HG02759 (cell line): ENCODE measurements around the gene EVX1.

Experiments
- ATAC-seq: cut with Tn5 transposase; IDR thresholded peaks from one replicate; pipeline ENCODE4 v1.9.1; 2021; ENCODE audit warnings: mild to moderate bottlenecking, moderate library complexity; ENCODE audit not compliant: unreplicated experiment

EVX1 gene

DNA sequence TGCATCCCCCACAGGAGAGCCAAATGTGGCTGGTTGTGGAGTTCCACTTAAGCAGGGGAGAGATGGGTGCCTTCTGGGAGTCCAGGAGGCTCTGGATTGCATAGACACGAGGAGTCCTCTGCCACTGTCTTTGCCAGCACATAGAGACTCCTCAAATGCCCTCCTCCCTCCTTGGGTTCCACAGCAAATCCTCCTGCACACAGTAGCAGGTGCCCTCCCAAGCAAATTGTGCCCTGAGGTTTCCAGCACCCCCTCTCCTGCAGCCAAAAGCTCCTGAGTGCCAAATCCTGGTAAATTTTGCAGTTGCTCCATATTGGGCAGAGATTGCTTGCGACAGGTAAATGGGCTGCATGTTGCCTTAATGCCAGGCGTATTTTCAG lies 5.8 kb downstream of the EVX1 start:
- no peak for ATAC-seq

DNA sequence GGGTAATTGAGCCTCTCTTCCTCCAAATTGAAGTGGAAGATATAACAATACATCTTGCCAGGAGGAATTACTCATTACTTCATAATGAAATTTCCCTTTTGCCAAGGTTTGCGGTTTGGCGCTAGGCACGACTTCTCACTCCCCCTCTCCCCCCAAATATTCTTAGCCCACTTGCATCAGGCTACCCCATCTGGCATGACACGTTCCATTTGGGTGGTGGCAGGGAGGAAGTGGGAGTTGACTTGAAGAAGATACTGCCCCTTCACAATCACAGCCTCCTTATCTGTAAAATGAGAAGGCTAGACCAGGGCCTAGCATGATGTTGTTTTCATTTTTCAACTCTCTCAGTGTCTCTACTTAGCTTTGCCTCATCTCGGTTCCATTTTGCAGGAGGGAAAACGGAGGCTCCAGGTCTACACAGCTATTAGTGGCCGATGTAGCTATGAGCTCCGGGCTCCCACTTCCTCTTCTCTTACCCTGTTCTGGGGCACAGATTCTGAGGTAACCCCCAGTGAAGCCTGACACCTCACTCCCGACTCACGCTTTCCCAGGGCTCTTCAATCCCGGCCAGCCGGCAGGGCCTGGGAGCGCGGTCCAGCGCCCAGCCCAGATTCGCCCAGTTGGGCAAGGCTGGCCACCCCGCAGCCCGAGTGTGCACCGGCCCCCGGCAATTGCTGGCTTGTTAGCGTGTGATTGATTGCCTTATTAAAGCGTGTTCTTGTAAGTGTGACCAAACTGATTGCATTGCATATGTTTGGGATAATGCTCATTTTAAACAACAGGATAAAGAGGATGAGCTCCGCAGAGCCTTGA lies 6.5 kb downstream of the EVX1 start:
- ATAC-seq = no peak

GRCh38 chr7:27249724-27250556 lies 7.3 kb downstream of the EVX1 start:
- ATAC-seq = no peak

DNA sequence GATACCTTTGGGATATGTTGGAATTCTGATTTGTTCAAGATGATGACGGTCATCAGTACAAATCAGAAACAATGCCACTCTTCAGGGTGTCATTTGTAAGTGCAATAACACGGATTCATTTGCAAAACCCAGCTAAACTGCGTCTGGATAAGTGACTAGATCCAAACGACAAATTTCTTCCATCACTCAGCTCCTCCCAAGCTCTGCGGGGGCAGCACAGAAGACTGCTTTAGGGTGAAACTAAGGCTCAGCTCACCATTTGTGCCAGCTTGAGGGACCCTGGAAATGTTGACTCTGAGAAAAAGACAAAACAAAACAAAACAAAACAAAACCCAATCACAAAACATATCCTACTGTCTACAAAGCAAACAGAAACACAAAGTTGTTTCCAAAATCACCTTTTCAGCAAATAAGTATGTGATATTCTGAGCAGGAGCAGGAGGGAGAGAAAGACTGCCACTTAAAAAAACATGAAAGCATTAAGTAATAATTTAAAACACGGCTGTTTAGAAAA lies 8.0 kb downstream of the EVX1 start:
- ATAC-seq = no peak

- no peak for ATAC-seq
These were observed 8.6 kb downstream of the EVX1 start for GRCh38 chr7:27251136-27251651.

DNA sequence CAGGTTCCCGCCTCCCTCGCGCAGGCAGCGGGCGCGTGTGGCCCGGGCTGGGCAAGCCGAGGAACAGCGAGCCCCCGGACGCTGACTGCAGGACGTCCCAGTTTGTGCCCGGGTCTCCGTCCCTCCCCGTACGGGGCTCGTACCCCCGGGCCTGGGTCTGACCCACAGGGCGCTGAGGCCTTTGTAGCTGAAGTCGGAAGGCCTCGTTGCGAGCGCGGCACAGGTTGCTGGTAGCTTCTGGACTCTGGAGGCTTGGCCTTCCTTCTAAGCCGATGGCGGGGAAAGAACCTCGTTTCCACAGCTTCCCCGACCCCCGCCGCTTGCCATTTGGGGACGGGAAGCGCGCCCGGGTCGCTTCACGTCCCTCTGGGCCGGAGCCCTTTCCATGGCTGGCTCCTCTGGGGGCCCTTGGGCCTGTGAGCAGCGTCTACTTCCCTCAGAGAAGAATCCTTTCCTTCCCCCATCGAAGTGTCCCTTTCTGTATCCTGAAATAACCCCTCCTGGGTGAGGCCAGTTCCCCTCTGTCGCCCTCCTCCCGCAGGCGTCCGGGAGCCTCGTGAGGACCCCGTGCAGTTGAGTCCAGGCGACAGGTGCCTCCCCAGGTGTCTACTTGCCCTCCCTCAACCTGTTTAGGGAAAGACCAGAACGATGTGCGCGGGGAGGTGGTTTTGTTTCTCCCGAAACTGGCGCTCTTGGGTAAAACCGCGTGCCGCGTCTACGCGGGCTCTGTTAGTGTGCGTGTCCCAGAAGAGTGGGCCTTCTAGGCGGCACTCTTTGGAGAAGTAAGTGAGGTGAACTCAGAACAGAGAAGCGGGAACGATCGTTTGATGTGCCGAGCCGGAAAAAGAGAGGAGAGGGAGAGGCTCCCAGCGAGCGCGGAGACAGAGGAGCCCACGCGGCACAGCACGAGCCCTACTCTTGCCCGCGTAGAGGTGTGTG lies 9.3 kb downstream of the EVX1 start:
- no peak for ATAC-seq

- ATAC-seq = no peak
These were observed 12.0 kb downstream of the EVX1 start for GRCh38 chr7:27254625-27255024.

DNA sequence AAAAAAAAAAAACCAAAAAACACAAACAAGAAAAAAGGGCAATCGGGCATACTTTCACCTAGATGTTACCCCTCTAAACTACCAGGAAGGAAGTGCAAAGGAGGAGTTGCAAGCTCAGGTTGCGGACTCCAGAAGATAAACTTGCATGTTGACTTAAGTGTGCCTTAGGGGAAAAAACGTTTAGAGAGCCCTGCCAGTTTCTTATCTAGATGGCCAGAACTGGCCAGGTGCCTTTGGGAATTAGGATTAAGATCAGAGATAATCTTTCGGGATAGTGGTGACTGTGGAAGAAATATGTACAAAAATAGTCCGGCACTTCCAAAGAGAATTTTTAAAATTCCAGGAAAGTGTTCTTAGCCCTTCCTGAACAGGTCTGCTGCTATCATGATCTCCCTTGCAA lies 17.6 kb downstream of the EVX1 start:
- no peak for ATAC-seq

DNA sequence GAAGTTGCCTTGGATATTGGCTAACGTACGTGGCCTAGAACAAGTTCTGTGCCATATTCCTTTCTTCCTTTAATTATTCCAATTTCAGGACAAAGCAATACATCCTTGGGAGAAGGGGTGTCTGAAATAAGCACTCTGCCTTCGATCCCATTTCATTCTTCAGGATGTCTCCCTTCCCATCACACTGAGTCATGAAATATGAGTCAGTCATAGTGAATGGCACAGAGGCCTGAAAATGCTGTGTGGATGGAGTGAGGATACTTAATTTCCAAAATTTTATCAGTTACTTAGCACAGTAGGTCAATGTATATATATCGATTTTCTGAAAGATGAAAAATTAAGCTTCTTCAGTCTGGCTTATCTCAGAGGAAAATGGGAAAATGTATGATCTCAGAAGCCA lies 19.5 kb downstream of the EVX1 start:
- ATAC-seq = no peak

- no peak for ATAC-seq
These were observed 21.2 kb downstream of the EVX1 start for GRCh38 chr7:27263781-27264180.

- ATAC-seq = no peak
These were observed 26.9 kb downstream of the EVX1 start for GRCh38 chr7:27269455-27269854.

DNA sequence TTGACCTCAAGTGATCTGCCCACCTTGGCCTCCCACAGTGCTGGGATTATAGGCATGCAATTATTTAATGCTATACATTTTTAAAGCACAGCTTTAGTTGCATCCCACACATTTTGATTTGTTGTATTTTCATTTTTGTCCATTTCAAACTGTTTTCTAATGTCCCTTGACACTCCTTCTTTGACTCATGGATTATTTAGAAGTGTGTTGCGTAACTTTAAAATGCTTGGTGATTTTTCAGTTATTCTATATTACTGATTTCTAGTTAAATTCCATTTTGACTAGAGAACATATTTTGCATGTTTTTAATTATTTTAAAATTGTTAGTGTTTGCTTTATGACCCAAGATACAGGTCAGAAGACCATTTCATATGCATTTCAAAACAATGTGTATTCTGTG lies 28.8 kb downstream of the EVX1 start:
- ATAC-seq = no peak

DNA sequence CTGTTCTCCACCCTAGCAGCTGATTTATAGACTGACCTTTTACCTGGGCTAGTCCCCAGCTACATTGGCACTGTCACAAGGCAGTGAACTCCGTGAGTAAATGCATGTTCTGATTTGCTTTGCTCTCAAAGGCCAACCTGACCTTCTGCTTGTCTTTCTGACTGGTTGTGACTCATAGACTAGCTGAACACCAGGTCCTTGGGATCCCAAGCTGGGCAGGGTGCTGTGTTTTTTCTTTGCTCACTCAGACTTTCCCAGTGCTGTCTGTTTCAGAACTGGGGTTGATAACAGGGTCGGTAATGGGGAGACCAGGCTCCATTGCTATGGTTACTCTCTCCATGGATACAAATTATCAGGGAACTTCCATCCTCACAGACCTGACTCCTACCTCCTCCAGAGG lies 35.0 kb downstream of the EVX1 start:
- no peak for ATAC-seq

DNA sequence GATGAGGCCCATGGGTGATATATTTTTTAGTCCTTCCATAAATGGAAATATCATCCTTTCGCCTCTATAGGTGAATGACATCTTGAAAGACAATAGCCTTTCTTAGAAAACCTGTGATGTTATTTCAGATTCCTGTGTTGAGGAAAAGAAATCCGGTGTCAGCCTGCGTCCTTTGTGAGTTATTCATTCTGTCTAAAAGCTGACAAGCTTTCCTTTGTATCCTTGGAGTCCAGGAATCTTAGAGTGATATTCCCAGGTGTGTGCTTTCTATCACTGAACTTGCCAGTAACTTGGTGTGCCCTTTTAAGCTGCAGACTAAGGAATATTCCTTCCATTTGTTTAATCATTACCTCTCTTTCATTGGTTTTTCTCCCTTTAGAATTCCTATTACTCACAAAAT lies 41.0 kb downstream of the EVX1 start:
- no peak for ATAC-seq

GRCh38 chr7:27295236-27295635 lies 52.6 kb downstream of the EVX1 start:
- no peak for ATAC-seq

GRCh38 chr7:27297356-27297755 lies 54.8 kb downstream of the EVX1 start:
- no peak for ATAC-seq
